NCI-H2171 (cell line): Measurements from ENCODE around the gene CDY1.
"Not testable (repeated sequence)": the region's sequence is repeated elsewhere in the genome, so short reads cannot be mapped to it uniquely, and the experiment has no call there.

Source experiments
- DNase-seq: peaks from one replicate; lab custom pipeline; 2025; lab: John Stamatoyannopoulos, UW

Gene CDY1

GRCh38 chrY:25621817-25622216 lies at the start of gene CDY1:
Gene CDY1, plus strand, starts transcription at chrY:25622117. Its CDS starts 326 bp downstream, at chrY:25622443.
- not testable (repeated sequence) for DNase-seq

- DNase-seq: not testable (repeated sequence)
Observed at GRCh38 chrY:25593336-25593735, 28.6 kb upstream of the CDY1 start.

GRCh38 chrY:25620209-25620608 lies 1.7 kb upstream of the CDY1 start:
- DNase-seq: not testable (repeated sequence)

GRCh38 chrY:25626524-25626923 lies 4.6 kb downstream of the CDY1 start:
- DNase-seq: not testable (repeated sequence)

GRCh38 chrY:25630383-25631112 lies 8.6 kb downstream of the CDY1 start:
- DNase-seq: not testable (repeated sequence)

- DNase-seq: not testable (repeated sequence)
Observed at GRCh38 chrY:25639852-25640251, 17.9 kb downstream of the CDY1 start.

- DNase-seq: not testable (repeated sequence)
Observed at GRCh38 chrY:25643024-25643915, 21.4 kb downstream of the CDY1 start.
